ENCODE measurements around the gene TRNP1.

GRCh38 chr1:26971590-26971989 lies 21.9 kb upstream of the TRNP1 start:
- TF ChIP-seq CTCF (IDR thresholded peaks at IDR 0.05) (no peak), POLR2A (IDR thresholded peaks at IDR 0.05) (no peak)

Data from thyroid gland (tissue), 4 donors.